Limb (tissue), 2 donors: Measurements from ENCODE around the gene RNF113B.

Source experiments
- DNase-seq, 2 donors: peaks; one replicate each; pipeline ENCODE4 v3.0.0-alpha.2; 2016; ENCODE audit errors: extremely low spot score in 2 of 2

RNF113B gene

DNA sequence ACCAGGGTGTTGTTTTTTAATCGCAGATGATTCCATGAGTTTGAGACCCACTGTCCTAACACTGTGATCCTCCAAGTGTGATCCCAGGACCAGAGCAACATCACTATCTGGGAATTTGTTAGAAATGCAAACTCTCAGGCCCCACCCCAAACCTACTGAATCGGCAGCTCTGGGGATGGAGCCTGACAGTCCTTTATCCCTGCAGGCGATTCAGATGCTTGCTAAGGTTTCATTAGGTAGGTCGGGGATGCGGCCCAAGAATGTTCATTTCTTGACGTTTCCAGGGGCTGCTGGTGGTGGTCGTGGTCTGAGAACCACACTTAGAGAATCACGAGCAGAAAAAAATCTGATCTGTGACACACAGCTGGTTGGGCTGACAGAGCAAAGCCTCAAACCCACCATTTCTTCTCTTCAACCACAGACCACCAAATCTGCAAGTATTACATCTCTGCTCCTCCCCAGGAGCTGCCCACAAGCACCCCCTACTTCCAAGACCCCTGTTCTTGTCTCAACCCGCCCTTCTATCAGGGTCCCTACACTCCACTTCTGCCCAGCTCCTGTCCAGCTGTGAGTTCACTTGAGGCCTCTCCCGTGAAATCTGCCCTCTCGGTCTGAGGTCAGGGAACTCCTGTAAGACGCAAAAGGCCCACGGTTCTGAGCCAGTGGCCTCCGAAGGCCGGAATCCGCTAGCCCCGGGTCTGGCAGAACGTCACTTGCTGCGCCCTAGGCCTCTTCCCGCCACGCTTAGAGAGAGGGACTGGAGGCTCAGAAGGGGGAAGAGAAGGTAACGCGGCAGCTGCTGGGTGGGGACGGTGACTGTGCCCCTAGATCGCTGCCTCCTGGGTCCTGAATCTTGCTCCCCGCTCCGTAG is 35.3 kb downstream of the RNF113B start:
- no peak for DNase-seq

DNA sequence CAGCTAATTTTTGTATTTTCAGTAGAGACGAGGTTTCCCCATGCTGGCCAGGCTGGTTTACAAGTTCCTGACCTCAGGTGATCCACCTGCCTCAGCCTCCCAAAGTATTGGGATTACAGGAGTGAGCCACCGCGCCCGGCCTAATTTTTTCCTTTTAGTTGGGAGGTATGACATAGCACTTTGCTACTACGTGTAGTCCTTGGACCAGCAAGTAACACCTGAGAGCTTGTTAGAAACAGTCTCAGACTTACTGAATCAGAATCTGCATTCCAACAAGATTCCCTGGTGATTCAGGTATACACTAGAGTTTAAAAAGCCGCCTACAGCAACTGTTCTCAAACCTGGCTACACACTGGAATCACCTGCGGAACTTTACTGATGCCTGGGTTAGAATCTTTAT is 36.0 kb downstream of the RNF113B start:
- DNase-seq = no peak

DNA sequence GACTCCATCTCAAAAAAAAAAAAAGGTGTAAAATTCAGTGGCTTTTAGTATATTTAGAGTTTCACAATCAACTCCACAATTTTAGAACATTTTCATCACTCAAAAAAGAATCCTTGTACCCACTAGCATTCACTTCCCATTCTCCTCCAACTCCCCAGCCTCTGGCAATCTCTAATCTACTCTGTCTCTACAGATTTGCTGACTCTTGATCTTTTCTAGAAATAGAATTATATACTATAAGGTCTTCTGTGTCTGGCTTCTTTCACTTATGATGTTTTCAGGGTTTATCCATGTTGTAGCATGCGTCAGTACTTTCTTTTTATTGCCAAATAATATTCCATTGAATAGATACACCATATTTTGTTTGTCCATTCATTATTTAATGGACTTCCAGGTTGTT is 42.2 kb downstream of the RNF113B start:
- no peak for DNase-seq

DNA sequence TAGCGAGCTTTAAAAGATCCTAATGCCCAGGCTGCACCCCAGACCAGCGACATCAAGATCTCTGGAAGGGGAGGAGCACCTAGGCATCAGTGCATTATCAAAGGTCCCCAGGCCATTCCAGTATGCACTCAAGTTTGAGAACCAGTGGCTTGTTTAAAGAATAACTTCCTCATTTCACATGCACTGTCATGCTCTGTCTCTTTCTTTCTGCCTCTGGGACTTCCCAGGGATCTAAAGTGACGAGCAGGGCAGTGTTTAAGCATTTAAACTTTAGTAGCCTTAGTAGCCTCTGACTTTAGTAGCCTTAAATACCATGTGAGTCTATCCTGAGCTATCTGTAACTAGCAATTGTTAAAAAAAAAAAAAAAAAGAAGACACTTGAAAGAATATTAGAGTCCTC is 43.1 kb downstream of the RNF113B start:
- DNase-seq = no peak

DNA sequence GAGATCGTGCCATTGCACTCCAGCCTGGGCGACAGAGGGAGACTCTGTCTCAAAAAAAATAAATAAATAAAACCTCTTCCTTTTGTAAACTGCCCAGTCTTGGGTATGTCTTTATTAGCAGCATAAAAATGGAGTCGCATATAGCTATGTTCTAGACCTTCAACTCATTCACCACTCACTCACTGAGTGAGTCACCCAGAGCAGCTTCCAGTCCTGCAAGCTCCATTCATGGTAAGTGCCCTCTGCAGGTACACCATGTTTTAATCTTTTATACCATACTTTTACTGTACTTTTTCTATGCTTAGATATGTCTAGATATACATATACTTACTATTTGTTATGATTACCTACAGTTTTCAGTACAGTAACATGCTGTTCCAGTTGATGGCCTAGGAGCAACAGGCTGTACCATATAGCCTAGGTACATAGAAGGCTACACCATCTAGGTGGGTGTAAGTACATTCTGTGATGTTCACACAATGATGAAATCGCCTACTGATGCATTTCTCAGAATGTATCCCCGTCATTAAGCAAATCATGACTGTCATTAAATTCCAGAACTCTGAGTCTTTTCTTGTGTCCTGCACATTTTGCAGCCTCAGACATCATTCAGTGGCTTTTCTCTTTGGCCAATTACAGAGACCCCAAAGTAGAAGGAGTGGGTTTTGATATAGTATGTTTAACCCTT is 47.9 kb downstream of the RNF113B start:
- DNase-seq = no peak
